T-cell (primary cell): Measurements from ENCODE around the gene GFAP. TPM values are rescaled to one million over a fixed set of nuclear protein-coding genes. Genes with fewer than 3 reads are reported as not detected.

Source experiments
- ATAC-seq, 4 experiments: fragments of 200-7000 bp in 3 of 4; fragments of 150-1000 bp in 1 of 4; cut with Tn5 transposase; replicated peaks in 1 of 4; 1 replicate in 3 of 4; 2 replicates in 1 of 4; pipeline ENCODE4 v1.10.0; 2021; ENCODE audit warnings: moderate library complexity in 3 of 4, mild to moderate bottlenecking in 2 of 4, moderate number of reproducible peaks in 1 of 4
- CTCF ChIA-PET, 2 donors: fragments of 300-600 bp; sonication (Branson Sonifier 250); formaldehyde crosslinking; loops; one replicate each; lab custom pipeline; 2022; ENCODE audit warnings: antibody characterized with exemption in 2 of 2; lab: Charles Lee
- POLR2A ChIA-PET, 2 donors: fragments of 300-600 bp; sonication (Branson Sonifier 250); formaldehyde crosslinking; loops; one replicate each; lab custom pipeline; 2022; ENCODE audit warnings: antibody characterized with exemption in 2 of 2; lab: Charles Lee
- DNase-seq, 35 experiments: peaks; one replicate each; pipeline versions ENCODE4 v3.0.0 to v3.0.0-alpha.2; 2013 to 2023
- H3K27ac ChIP-seq: one replicate; pipeline ENCODE4 v1.5.1; 2013; ENCODE audit warnings: low read length
- H3K27me3 ChIP-seq, 2 experiments: replicated peaks in 1 of 2; 1 replicate in 1 of 2; 2 replicates in 1 of 2; pipeline versions ENCODE4 v1.6.1 to v1.7.0; 2013; ENCODE audit warnings: low read length in 1 of 2, mixed read lengths in 1 of 2; ENCODE audit not compliant: control insufficient read depth in 2 of 2, insufficient read depth in 2 of 2; ENCODE audit errors: extremely low read depth in 1 of 2
- H3K36me3 ChIP-seq, 2 donors: 1 replicate in 1 of 2; 2 replicates in 1 of 2; pipeline versions ENCODE4 v1.6.1 to v1.7.0; 2013; ENCODE audit warnings: low read length in 1 of 2; ENCODE audit not compliant: control insufficient read depth in 2 of 2, insufficient read depth in 1 of 2; ENCODE audit errors: extremely low read depth in 1 of 2
- H3K4me1 ChIP-seq, 2 experiments: 1 replicate in 1 of 2; 2 replicates in 1 of 2; pipeline versions ENCODE4 v1.6.1 to v1.7.0; 2013; ENCODE audit warnings: low read length in 2 of 2, mixed read lengths in 1 of 2; ENCODE audit not compliant: insufficient read depth in 2 of 2, control insufficient read depth in 1 of 2; ENCODE audit errors: extremely low read depth in 1 of 2
- H3K4me3 ChIP-seq, 2 donors: 1 replicate in 1 of 2; 2 replicates in 1 of 2; pipeline versions ENCODE4 v1.5.1 to v1.7.0; 2013; ENCODE audit warnings: mild to moderate bottlenecking in 2 of 2, low read length in 1 of 2, moderate library complexity in 1 of 2; ENCODE audit not compliant: control insufficient read depth in 1 of 2; ENCODE audit errors: extremely low read depth in 1 of 2
- H3K9me3 ChIP-seq: 2 replicates; pipeline ENCODE4 v1.7.0; 2013
- H3K27ac Mint-ChIP-seq, 2 donors: one replicate each; pipeline ENCODE4 v1.8.0; 2020 to 2021; ENCODE audit warnings: mild to moderate bottlenecking in 2 of 2, mixed read lengths in 2 of 2
- H3K27me3 Mint-ChIP-seq, 2 donors: one replicate each; pipeline ENCODE4 v1.8.0; 2021 to 2022; ENCODE audit warnings: mixed read lengths in 2 of 2
- H3K36me3 Mint-ChIP-seq: one replicate; pipeline ENCODE4 v1.8.0; 2021; ENCODE audit warnings: mixed read lengths
- H3K4me1 Mint-ChIP-seq, 3 donors: one replicate each; pipeline ENCODE4 v1.8.0; 2020 to 2022; ENCODE audit warnings: mixed read lengths in 3 of 3, mild to moderate bottlenecking in 1 of 3
- H3K4me3 Mint-ChIP-seq, 3 donors: one replicate each; pipeline ENCODE4 v1.8.0; 2020 to 2022; ENCODE audit warnings: mild to moderate bottlenecking in 3 of 3, mixed read lengths in 3 of 3, moderate library complexity in 3 of 3
- H3K9me3 Mint-ChIP-seq, 3 donors: one replicate each; pipeline ENCODE4 v1.8.0; 2020 to 2022; ENCODE audit warnings: mixed read lengths in 3 of 3
- WGBS: methylation state at CpG from one replicate; pipeline ENCODE4 v1.1.5; 2013; ENCODE audit warnings: missing lambda C conversion rate; ENCODE audit not compliant: insufficient coverage; 5-methylcytosine and 5-hydroxymethylcytosine counted together
- total RNA-seq, 35 experiments: library from RNA in 6 of 35; stranded (reverse) in 6 of 35; fragments of 120-200 nt in 1 of 35; gene quantifications; one replicate each; pipeline versions ENCODE4 v1.2.1 to v1.2.4 and lab custom pipeline; 2013 to 2026

The GFAP gene
- total RNA-seq, 5 donors from 2014 or later (not counting 1 experiment from before 2014, with no cell fraction given), result not detected

GRCh38 chr17:44927696-44928095, 12.4 kb upstream of the GFAP start:
- WGBS, result 100% methylated on average over 3 of the region's 3 CpGs
- Mint-ChIP-seq H3K4me1 (no peaks in the 10 kb centered on the region), H3K27ac (no peak overlapping the region), H3K27me3 (peaks cover 0 to 5% of the 10 kb centered on the region in 2 donors), H3K36me3 (no peaks in the 10 kb centered on the region), H3K4me3 (no peak overlapping the region), H3K9me3 (no peaks in the 10 kb centered on the region)
- POLR2A ChIA-PET, result interaction anchor here in 1 of 2 donors (0.5 kb wide), 1 partner anchor 97 kb away, joined by 3 read pairs; no protein-coding TSS in a partner anchor
- H3K4me3 ChIP-seq, result no peak overlapping the region
- ATAC-seq (no peak), DNase-seq (no peak)
- H3K27me3 ChIP-seq, result peaks cover 0 to 5% of the 10 kb centered on the region in 2 experiments
- no peaks in the 10 kb centered on the region for H3K9me3 ChIP-seq
- CTCF ChIA-PET, result no interaction called here
- H3K4me1 ChIP-seq, result no peaks in the 10 kb centered on the region
- H3K27ac ChIP-seq, result no peak overlapping the region
- H3K36me3 ChIP-seq, result no peaks in the 10 kb centered on the region

GRCh38 chr17:44926821-44927525, 11.7 kb upstream of the GFAP start:
- Histone ChIP-seq H3K4me1 (no peaks in the 10 kb centered on the region), H3K9me3 (no peaks in the 10 kb centered on the region), H3K27me3 (peaks cover 0 to 12% of the 10 kb centered on the region in 2 experiments), H3K27ac (no peak overlapping the region), H3K4me3 (no peak overlapping the region), H3K36me3 (no peaks in the 10 kb centered on the region)
- Mint-ChIP-seq H3K27me3 (peaks cover 0 to 10% of the 10 kb centered on the region in 2 donors), H3K4me3 (no peak overlapping the region), H3K36me3 (no peaks in the 10 kb centered on the region), H3K9me3 (no peaks in the 10 kb centered on the region), H3K27ac (no peak overlapping the region), H3K4me1 (no peaks in the 10 kb centered on the region)
- 92% methylated on average over 7 of the region's 15 CpGs for WGBS
- ChIA-PET POLR2A (interaction anchor here in 1 of 2 donors (0.8 kb wide), 1 partner anchor 959 kb away, joined by 3 read pairs; no protein-coding TSS in a partner anchor), CTCF (no interaction called here)
- ATAC-seq (no peak), DNase-seq (no peak)

DNA sequence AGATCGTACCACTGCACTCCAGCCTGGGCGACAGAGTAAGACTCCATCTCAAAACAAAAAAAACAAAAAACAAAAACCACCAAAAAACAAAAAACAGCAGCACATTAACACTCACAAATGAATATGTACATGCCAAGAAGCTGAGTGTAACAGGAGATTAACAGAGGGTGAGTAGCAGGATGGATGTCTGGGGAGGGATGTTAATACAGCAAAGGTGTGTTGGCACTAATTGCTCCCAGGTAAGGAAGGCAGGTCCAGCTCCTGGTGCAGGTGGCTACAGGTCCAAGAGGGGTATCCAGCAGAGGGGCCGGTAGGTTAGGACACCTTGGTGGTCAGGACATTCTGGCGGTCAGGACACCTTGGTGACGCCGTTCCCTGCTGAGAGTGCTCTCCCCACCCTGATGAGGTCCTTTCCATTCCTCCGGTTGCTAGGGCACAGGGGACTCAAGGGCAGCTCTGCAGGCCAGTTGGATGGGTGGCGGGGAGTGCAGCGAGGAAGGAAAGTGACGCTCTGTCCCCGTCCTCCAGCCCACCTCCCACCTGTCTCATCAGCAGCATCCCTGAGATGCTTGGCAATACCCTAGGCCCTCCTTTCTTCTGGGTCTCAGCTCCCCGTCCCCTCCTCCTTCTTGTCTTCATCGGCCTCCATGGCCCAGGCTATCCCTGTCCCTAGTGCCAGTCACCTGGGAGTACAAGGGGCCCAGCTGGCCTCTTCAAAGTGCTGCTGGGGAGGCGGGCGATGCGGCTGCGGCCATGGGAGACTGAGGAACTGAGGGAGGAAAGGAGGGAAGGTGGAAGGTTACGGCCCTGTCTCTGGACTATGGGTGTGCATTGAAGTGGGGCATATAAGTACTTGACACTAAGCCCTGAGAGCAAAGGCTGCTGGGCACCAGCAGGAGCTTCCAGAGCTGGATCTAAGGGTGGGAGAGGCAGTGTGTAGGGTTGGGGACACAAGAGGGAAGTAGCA, 10.7 kb upstream of the GFAP start:
- CTCF ChIA-PET, result no interaction called here
- H3K27me3 Mint-ChIP-seq, result peaks cover 6 to 18% of the 10 kb centered on the region in 2 donors

GRCh38 chr17:44924107-44924544, 8.8 kb upstream of the GFAP start:
- no peaks in the 10 kb centered on the region for H3K9me3 ChIP-seq
- no peak for ATAC-seq
- 97% methylated on average over 7 of the region's 9 CpGs for WGBS
- ChIA-PET CTCF (no interaction called here), POLR2A (no interaction called here)
- Mint-ChIP-seq H3K4me3 (no peak overlapping the region), H3K27ac (no peak overlapping the region), H3K9me3 (no peaks in the 10 kb centered on the region), H3K4me1 (no peaks in the 10 kb centered on the region), H3K27me3 (peaks cover 9 to 28% of the 10 kb centered on the region in 2 donors), H3K36me3 (no peaks in the 10 kb centered on the region)
- no peak for DNase-seq
- no peaks in the 10 kb centered on the region for H3K4me1 ChIP-seq
- H3K27me3 ChIP-seq, result peaks cover 0 to 35% of the 10 kb centered on the region in 2 experiments
- H3K4me3 ChIP-seq, result no peak overlapping the region
- H3K27ac ChIP-seq, result no peak overlapping the region
- H3K36me3 ChIP-seq, result no peaks in the 10 kb centered on the region

More for the DNA sequence above, 10.7 kb upstream of the GFAP start:
- Mint-ChIP-seq H3K9me3 (no peaks in the 10 kb centered on the region), H3K36me3 (no peaks in the 10 kb centered on the region), H3K27ac (no peak overlapping the region), H3K4me1 (no peaks in the 10 kb centered on the region), H3K4me3 (no peak overlapping the region)
- no peak overlapping the region for H3K27ac ChIP-seq
- POLR2A ChIA-PET, result interaction anchor here in 1 of 2 donors (0.8 kb wide), 1 partner anchor 958 kb away, joined by 3 read pairs; no protein-coding TSS in a partner anchor
- H3K9me3 ChIP-seq, result no peaks in the 10 kb centered on the region
- ATAC-seq (no peak), DNase-seq (no peak)
- peaks cover 0 to 21% of the 10 kb centered on the region in 2 experiments for H3K27me3 ChIP-seq
- H3K36me3 ChIP-seq, result no peaks in the 10 kb centered on the region
- no peaks in the 10 kb centered on the region for H3K4me1 ChIP-seq
- 99% methylated on average over 14 of the region's 18 CpGs for WGBS
- H3K4me3 ChIP-seq, result no peak overlapping the region

DNA sequence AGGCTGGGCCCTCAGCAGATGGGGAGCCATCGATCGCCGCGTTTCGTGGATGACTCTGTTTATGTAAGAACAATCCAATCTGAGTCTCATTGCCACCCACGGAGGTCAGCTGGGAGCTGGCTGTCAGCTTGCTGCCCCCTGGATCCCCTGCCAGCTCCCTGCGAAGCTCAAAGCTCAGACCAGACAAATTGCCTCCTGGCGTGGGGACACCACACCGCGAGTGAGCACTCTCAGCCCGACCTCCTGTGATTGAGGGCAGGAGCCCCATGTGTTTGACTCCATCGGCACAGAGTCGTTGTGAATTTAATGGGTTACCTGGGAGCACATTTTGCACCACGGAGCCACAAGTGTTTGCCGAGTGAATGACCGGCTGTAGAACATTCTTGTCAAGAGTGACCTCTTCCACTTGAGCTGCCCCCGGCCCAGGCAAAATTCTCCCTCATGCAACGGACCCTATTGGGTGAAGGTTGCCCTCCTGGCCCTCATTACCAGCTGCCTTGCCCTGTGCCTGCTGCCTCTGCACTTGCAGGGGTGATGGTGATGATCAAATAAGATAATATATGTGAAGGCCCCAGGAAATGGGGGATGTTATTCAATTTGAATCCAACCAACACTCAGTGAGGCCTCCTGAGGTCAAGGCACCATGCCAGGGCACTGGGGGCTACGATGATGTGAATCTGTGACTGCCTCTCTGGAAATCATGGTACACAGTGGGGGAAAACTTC, 7.6 kb upstream of the GFAP start:
- Histone ChIP-seq H3K36me3 (no peaks in the 10 kb centered on the region), H3K27me3 (peaks cover 0 to 35% of the 10 kb centered on the region in 2 experiments), H3K27ac (no peak overlapping the region), H3K4me1 (no peaks in the 10 kb centered on the region), H3K4me3 (no peak overlapping the region), H3K9me3 (no peaks in the 10 kb centered on the region)
- DNase-seq (no peak), ATAC-seq (no peak)
- no peaks in the 10 kb centered on the region for H3K36me3 Mint-ChIP-seq
- 84% methylated on average over 18 of the region's 19 CpGs for WGBS
- ChIA-PET CTCF (no interaction called here), POLR2A (no interaction called here)
- no peak overlapping the region for H3K4me3 Mint-ChIP-seq
- H3K27ac Mint-ChIP-seq, result no peak overlapping the region
- no peaks in the 10 kb centered on the region for H3K4me1 Mint-ChIP-seq
- H3K27me3 Mint-ChIP-seq, result peaks cover 9 to 28% of the 10 kb centered on the region in 2 donors
- no peaks in the 10 kb centered on the region for H3K9me3 Mint-ChIP-seq

DNA sequence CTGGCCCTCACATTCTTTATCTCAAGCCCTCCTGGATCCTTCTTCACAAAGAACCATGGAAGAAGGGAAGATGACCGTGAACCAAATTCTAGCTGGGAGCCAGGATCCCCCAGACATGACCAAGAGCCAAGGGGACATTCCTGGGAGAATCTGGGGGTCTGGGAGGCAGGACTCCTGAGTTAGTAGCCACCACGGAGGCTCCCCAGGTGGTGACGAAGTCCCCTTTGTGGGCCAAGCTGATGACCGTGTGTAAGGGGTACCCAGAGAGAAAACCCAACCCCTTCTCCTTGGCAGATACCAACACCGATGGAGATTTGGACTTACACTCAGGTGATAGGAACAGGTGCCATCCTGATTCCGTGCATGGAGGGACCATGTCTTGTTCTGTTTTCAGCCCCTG, 6.8 kb upstream of the GFAP start:
- ChIA-PET CTCF (no interaction called here), POLR2A (no interaction called here)
- Mint-ChIP-seq H3K27me3 (peaks cover 9 to 31% of the 10 kb centered on the region in 2 donors), H3K4me3 (no peak overlapping the region), H3K27ac (no peak overlapping the region), H3K4me1 (no peaks in the 10 kb centered on the region), H3K9me3 (no peaks in the 10 kb centered on the region), H3K36me3 (no peaks in the 10 kb centered on the region)
- H3K9me3 ChIP-seq, result no peaks in the 10 kb centered on the region
- H3K36me3 ChIP-seq, result no peaks in the 10 kb centered on the region
- no peaks in the 10 kb centered on the region for H3K4me1 ChIP-seq
- peaks cover 0 to 39% of the 10 kb centered on the region in 2 experiments for H3K27me3 ChIP-seq
- H3K4me3 ChIP-seq, result no peak overlapping the region
- H3K27ac ChIP-seq, result no peak overlapping the region
- DNase-seq, result no peak
- 94% methylated on average over 3 of the region's 6 CpGs for WGBS
- no peak for ATAC-seq
